Progenitor cell of endocrine pancreas (in vitro differentiated cells): ENCODE data around the gene ARHGEF11. TPM values are rescaled to one million over a fixed set of nuclear protein-coding genes. Genes with fewer than 3 reads are reported as not detected.

ENCODE experiments used
- DNase-seq: peaks from one replicate; pipeline ENCODE4 v3.0.0; 2021; ENCODE audit warnings: low spot score; ENCODE audit not compliant: unreplicated experiment
- H3K27ac Mint-ChIP-seq: 2 replicates; pipeline ENCODE4 v1.8.0; 2021; ENCODE audit warnings: mild to moderate bottlenecking, moderate library complexity, mixed read lengths
- H3K27me3 Mint-ChIP-seq: 2 replicates; pipeline ENCODE4 v1.8.0; 2021; ENCODE audit warnings: mixed read lengths
- H3K36me3 Mint-ChIP-seq: 2 replicates; pipeline ENCODE4 v1.8.0; 2022; ENCODE audit warnings: mixed read lengths; ENCODE audit not compliant: insufficient read depth
- H3K4me1 Mint-ChIP-seq: 2 replicates; pipeline ENCODE4 v1.8.0; 2021; ENCODE audit warnings: low read depth, mixed read lengths
- H3K4me3 Mint-ChIP-seq: 2 replicates; pipeline ENCODE4 v1.8.0; 2021; ENCODE audit warnings: low read depth, mild to moderate bottlenecking, moderate library complexity, mixed read lengths
- H3K9me3 Mint-ChIP-seq: 2 replicates; pipeline ENCODE4 v1.8.0; 2021; ENCODE audit warnings: low read depth, mixed read lengths
- total RNA-seq: library from RNA; stranded (reverse); gene quantifications from 2 replicates; pipeline ENCODE4 v1.2.1, GENCODE V29; 2021
- TF ChIP-seq, protein P1 (sequence below): fragments of 200-600 bp; sonication (generic); IDR thresholded peaks from one replicate; pipeline ENCODE4 v1.5.0; 2021; ENCODE audit warnings: antibody characterized with exemption, mild to moderate bottlenecking; ENCODE audit not compliant: unreplicated experiment

Gene ARHGEF11
- total RNA-seq, 1 donor from 2014 or later: 56.7 TPM

DNA sequence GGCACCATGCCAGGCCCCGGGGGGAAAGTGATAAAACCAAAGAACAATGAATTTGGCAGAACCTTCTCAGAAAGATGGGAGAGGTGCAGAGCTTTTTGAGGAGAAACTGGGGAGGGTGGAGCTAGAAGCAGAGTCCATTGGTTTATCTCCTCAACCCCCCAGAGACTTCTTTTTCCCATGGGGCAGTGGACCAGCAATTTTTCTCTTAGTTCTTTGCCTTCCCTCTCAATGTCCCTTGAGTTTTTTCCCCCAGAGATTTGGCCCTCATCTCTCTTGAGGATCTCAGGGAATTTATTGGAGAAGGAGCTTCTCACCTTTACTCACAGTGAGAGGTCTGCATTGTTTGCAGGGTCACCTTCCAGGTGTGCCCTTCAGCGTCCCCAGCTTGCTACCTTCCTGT lies 5.3 kb upstream of the ARHGEF11 start:
- Mint-ChIP-seq H3K36me3 (no peaks in the 10 kb centered on the region), H3K4me1 (peaks cover 7% of the 10 kb centered on the region), H3K4me3 (no peak overlapping the region), H3K27ac (no peak overlapping the region), H3K9me3 (peaks cover 11% of the 10 kb centered on the region), H3K27me3 (no peaks in the 10 kb centered on the region)
- TF ChIP-seq, protein P1, sequence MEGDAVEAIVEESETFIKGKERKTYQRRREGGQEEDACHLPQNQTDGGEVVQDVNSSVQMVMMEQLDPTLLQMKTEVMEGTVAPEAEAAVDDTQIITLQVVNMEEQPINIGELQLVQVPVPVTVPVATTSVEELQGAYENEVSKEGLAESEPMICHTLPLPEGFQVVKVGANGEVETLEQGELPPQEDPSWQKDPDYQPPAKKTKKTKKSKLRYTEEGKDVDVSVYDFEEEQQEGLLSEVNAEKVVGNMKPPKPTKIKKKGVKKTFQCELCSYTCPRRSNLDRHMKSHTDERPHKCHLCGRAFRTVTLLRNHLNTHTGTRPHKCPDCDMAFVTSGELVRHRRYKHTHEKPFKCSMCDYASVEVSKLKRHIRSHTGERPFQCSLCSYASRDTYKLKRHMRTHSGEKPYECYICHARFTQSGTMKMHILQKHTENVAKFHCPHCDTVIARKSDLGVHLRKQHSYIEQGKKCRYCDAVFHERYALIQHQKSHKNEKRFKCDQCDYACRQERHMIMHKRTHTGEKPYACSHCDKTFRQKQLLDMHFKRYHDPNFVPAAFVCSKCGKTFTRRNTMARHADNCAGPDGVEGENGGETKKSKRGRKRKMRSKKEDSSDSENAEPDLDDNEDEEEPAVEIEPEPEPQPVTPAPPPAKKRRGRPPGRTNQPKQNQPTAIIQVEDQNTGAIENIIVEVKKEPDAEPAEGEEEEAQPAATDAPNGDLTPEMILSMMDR: no peak
- DNase-seq: no peak

DNA sequence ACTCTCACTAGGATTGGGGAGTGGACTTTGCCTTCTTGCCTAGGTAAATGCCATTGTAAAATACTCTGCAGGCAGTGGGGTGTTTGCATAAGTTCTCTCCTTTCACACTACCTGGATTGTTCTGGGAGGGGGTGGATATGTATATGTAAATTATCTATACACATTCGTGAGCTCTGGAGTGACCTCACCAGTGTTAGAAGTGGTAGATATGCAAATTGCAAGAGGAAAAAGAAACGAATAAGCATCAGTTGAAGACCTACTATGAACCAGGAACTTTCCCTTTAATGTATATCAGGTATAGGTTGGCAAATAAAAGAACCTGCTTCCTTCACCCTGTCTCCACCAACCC lies 1.5 kb upstream of the ARHGEF11 start:
- Mint-ChIP-seq H3K9me3 (peaks cover 7% of the 10 kb centered on the region), H3K36me3 (peaks cover 3% of the 10 kb centered on the region), H3K27me3 (no peaks in the 10 kb centered on the region), H3K4me1 (peaks cover 37% of the 10 kb centered on the region), H3K4me3 (peak overlapping the region; percentile 86), H3K27ac (peak overlapping the region; percentile 78)
- TF ChIP-seq, protein P1: no peak
- DNase-seq: no peak

DNA sequence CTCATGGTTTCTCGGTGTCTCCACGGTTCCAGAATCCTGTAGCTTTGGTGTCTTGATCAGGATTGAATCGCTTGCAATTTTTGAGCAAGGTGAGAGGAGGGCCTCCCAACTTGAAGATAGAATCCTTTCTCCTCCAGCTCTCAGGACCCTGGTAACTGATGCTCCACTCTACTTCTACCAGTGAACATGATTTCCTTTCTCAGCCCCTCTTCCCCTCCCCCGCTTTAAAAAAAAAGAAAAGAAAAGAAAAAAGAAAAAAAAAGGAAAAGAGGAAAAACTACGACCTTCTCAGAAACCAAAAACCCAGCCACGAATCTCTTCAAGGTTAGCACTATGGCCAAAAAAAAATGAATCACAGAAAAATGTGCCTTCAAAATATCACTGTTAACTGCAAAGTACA lies 1.2 kb downstream of the ARHGEF11 start:
- peak overlapping the region; percentile 94 for H3K4me3 Mint-ChIP-seq
- DNase-seq: no peak
- peaks cover 53% of the 10 kb centered on the region for H3K4me1 Mint-ChIP-seq
- H3K27ac Mint-ChIP-seq: peak overlapping the region; percentile 99
- no peaks in the 10 kb centered on the region for H3K27me3 Mint-ChIP-seq
- no peaks in the 10 kb centered on the region for H3K9me3 Mint-ChIP-seq
- TF ChIP-seq, protein P1: no peak
- peaks cover 3% of the 10 kb centered on the region for H3K36me3 Mint-ChIP-seq

DNA sequence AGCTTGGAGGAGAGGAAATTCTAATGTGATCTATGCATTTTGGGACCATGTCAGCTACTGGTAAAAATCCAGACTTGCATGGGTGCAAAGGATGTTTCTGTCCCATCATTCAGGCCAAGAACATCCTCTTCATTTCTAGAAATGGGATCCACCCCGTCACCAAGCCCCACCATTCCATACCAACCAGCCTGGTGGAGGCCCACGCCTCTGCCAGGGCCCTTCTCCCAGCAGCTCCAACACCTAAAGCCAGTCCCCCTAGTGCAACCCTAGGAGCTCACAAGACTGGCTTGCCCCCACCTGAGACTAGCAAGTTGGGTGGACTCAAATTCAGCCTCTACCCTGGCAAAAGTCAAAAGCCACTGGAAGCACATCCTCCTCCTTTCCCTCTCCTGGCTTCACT lies 1.9 kb downstream of the ARHGEF11 start:
- no peaks in the 10 kb centered on the region for H3K27me3 Mint-ChIP-seq
- peaks cover 4% of the 10 kb centered on the region for H3K36me3 Mint-ChIP-seq
- DNase-seq: no peak
- no peaks in the 10 kb centered on the region for H3K9me3 Mint-ChIP-seq
- H3K27ac Mint-ChIP-seq: peak overlapping the region; percentile 50
- H3K4me3 Mint-ChIP-seq: peak overlapping the region; percentile 94
- H3K4me1 Mint-ChIP-seq: peaks cover 57% of the 10 kb centered on the region
- TF ChIP-seq, protein P1: no peak

DNA sequence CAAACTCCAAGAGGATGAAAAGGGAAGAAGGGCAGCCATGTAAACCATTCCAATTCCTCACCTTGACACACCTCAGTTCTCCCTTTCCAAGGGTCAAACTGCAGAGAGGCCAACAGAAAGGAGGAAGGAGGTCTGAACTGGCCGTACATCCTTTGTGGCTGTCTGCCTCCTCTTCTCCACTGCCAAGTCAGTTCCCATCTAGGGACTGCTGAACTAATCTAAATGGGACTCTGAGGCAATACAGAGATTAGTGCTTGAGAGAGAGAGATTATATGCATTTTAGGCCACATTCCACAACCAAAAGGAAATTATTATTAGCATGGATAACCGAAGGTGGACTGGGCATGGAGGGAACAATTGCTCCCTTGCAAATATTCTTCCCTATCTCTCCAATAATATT lies 2.7 kb downstream of the ARHGEF11 start:
- TF ChIP-seq, protein P1: no peak
- DNase-seq: no peak
- Mint-ChIP-seq H3K27me3 (no peaks in the 10 kb centered on the region), H3K4me1 (peaks cover 57% of the 10 kb centered on the region), H3K4me3 (peak overlapping the region; percentile 94), H3K9me3 (no peaks in the 10 kb centered on the region), H3K27ac (no peak overlapping the region), H3K36me3 (peaks cover 4% of the 10 kb centered on the region)
